ENCODE data around the gene USP34. TPM values are rescaled to one million over a fixed set of nuclear protein-coding genes. Genes with fewer than 3 reads are reported as not detected.

USP34 gene
- total RNA-seq, 2 donors from 2014 or later = 66.0 to 76.0 TPM

- DNase-seq (ENCODE audit: low spot score) = no peak
- H3K27ac ChIP-seq = no peak overlapping the region
- peaks cover 22% of the 10 kb centered on the region for H3K36me3 ChIP-seq
- H3K27me3 ChIP-seq = no peaks in the 10 kb centered on the region
- no peak for TF ChIP-seq CTCF (IDR thresholded peaks at IDR 0.05)
- H3K9me3 ChIP-seq = no peaks in the 10 kb centered on the region
- H3K4me1 ChIP-seq = peaks cover 0 to 14% of the 10 kb centered on the region in 2 donors
- H3K4me3 ChIP-seq = no peak overlapping the region
Observed at GRCh38 chr2:61253136-61253535, 217.8 kb downstream of the USP34 start.

- Histone ChIP-seq H3K27me3 (no peaks in the 10 kb centered on the region), H3K4me1 (peaks cover 0 to 14% of the 10 kb centered on the region in 2 donors), H3K4me3 (no peak overlapping the region), H3K36me3 (peaks cover 20% of the 10 kb centered on the region), H3K27ac (no peak overlapping the region), H3K9me3 (no peaks in the 10 kb centered on the region)
- TF ChIP-seq CTCF (IDR thresholded peaks at IDR 0.05) = no peak
- no peak for DNase-seq (ENCODE audit: low spot score)
Observed at GRCh38 chr2:61252031-61252430, 218.9 kb downstream of the USP34 start.

- Histone ChIP-seq H3K9me3 (no peaks in the 10 kb centered on the region), H3K27me3 (no peaks in the 10 kb centered on the region), H3K4me1 (peaks cover 0 to under 1% of the 10 kb centered on the region in 2 donors), H3K36me3 (peaks cover 29% of the 10 kb centered on the region), H3K27ac (no peak overlapping the region), H3K4me3 (no peak overlapping the region)
- no peak for TF ChIP-seq CTCF (IDR thresholded peaks at IDR 0.05)
- no peak for DNase-seq (ENCODE audit: low spot score)
Observed at GRCh38 chr2:61249521-61250071, 221.3 kb downstream of the USP34 start.

- DNase-seq (ENCODE audit: low spot score) = no peak
- Histone ChIP-seq H3K9me3 (no peaks in the 10 kb centered on the region), H3K27ac (peak overlapping the region in 1 of 2 donors; percentile 71), H3K36me3 (peaks cover 38% of the 10 kb centered on the region), H3K27me3 (no peaks in the 10 kb centered on the region), H3K4me3 (no peak overlapping the region), H3K4me1 (no peaks in the 10 kb centered on the region)
- no peak for TF ChIP-seq CTCF (IDR thresholded peaks at IDR 0.05)
Observed at GRCh38 chr2:61247204-61247812, 223.6 kb downstream of the USP34 start.

GRCh38 chr2:61244694-61245093 lies 226.2 kb downstream of the USP34 start:
- Histone ChIP-seq H3K36me3 (peaks cover 47% of the 10 kb centered on the region), H3K9me3 (no peaks in the 10 kb centered on the region), H3K4me1 (no peaks in the 10 kb centered on the region), H3K27me3 (no peaks in the 10 kb centered on the region), H3K4me3 (no peak overlapping the region), H3K27ac (no peak overlapping the region)
- no peak for DNase-seq (ENCODE audit: low spot score)
- TF ChIP-seq CTCF (IDR thresholded peaks at IDR 0.05) = no peak

GRCh38 chr2:61241266-61241665 lies 229.6 kb downstream of the USP34 start:
- Histone ChIP-seq H3K9me3 (no peaks in the 10 kb centered on the region), H3K27ac (no peak overlapping the region), H3K4me1 (no peaks in the 10 kb centered on the region), H3K36me3 (peaks cover 46% of the 10 kb centered on the region), H3K4me3 (no peak overlapping the region), H3K27me3 (no peaks in the 10 kb centered on the region)
- DNase-seq (ENCODE audit: low spot score) = no peak
- no peak for TF ChIP-seq CTCF (IDR thresholded peaks at IDR 0.05)
